CD4-positive, alpha-beta memory T cell (primary cell): Measurements from ENCODE around the gene UQCRFS1. TPM values are rescaled to one million over a fixed set of nuclear protein-coding genes. Genes with fewer than 3 reads are reported as not detected.
A peak's percentile ranks its signal among the peaks of the same experiment; 100 is the strongest.

Experiments used
- CTCF ChIA-PET: fragments of 350-600 bp; sonication (Branson Sonifier 250); formaldehyde crosslinking; loops from one replicate; lab custom pipeline; 2021; ENCODE audit warnings: inconsistent platforms; ENCODE audit not compliant: partially characterized antibody; lab: Charles Lee
- POLR2A ChIA-PET: fragments of 350-600 bp; sonication (Branson Sonifier 250); formaldehyde crosslinking; loops from one replicate; lab custom pipeline; 2021; ENCODE audit not compliant: partially characterized antibody; lab: Charles Lee
- DNase-seq, 5 donors: peaks; one replicate each; pipeline versions ENCODE4 v3.0.0 to v3.0.0-alpha.2; 2020 to 2022; ENCODE audit warnings: mixed read lengths in 1 of 5
- H3K27ac ChIP-seq: one replicate; pipeline ENCODE4 v1.7.0; 2013; ENCODE audit warnings: low read depth, low read length
- H3K27me3 ChIP-seq: 2 replicates; pipeline ENCODE4 v1.7.0; 2013; ENCODE audit warnings: mild to moderate bottlenecking, low read length, moderate library complexity; ENCODE audit not compliant: insufficient read depth
- H3K36me3 ChIP-seq: 2 replicates; pipeline ENCODE4 v1.7.0; 2013; ENCODE audit warnings: mild to moderate bottlenecking, low read length, moderate library complexity; ENCODE audit not compliant: insufficient read depth
- H3K4me1 ChIP-seq: 2 replicates; pipeline ENCODE4 v1.7.0; 2013; ENCODE audit warnings: mild to moderate bottlenecking, low read length, moderate library complexity; ENCODE audit not compliant: insufficient read depth
- H3K4me3 ChIP-seq, 2 donors: one replicate each; pipeline ENCODE4 v1.7.0; 2013; ENCODE audit warnings: low read length in 2 of 2, mild to moderate bottlenecking in 1 of 2
- H3K9me3 ChIP-seq, 2 donors: one replicate each; pipeline ENCODE4 v1.7.0; 2013; ENCODE audit warnings: low read length in 2 of 2, control low read depth in 1 of 2; ENCODE audit not compliant: control insufficient read depth in 1 of 2
- H3K27ac Mint-ChIP-seq, 7 donors: one replicate each; pipeline ENCODE4 v1.8.0; 2020 to 2021; ENCODE audit warnings: mixed read lengths in 7 of 7, mild to moderate bottlenecking in 6 of 7, inconsistent platforms in 3 of 7, moderate library complexity in 3 of 7
- H3K27me3 Mint-ChIP-seq, 2 donors: one replicate each; pipeline ENCODE4 v1.8.0; 2020 to 2021; ENCODE audit warnings: mixed read lengths in 2 of 2
- H3K36me3 Mint-ChIP-seq, 2 donors: one replicate each; pipeline ENCODE4 v1.8.0; 2020 to 2021; ENCODE audit warnings: mixed read lengths in 2 of 2, inconsistent platforms in 1 of 2, mild to moderate bottlenecking in 1 of 2
- H3K4me1 Mint-ChIP-seq, 4 donors: one replicate each; pipeline ENCODE4 v1.8.0; 2020 to 2021; ENCODE audit warnings: mixed read lengths in 4 of 4, mild to moderate bottlenecking in 1 of 4
- H3K4me3 Mint-ChIP-seq, 8 donors: one replicate each; pipeline ENCODE4 v1.8.0; 2020 to 2021; ENCODE audit warnings: mixed read lengths in 8 of 8, mild to moderate bottlenecking in 7 of 8, moderate library complexity in 6 of 8, inconsistent platforms in 3 of 8
- H3K9me3 Mint-ChIP-seq, 8 donors: one replicate each; pipeline ENCODE4 v1.8.0; 2020 to 2021; ENCODE audit warnings: mixed read lengths in 8 of 8, mild to moderate bottlenecking in 5 of 8, inconsistent platforms in 3 of 8, moderate library complexity in 1 of 8
- intact Hi-C: fragments of 100-400 bp; cut with micrococcal nuclease; formaldehyde crosslinking; loops from one replicate; pipeline ENCODE4 v1.15.1; 2023
- polyA plus RNA-seq, 2 donors: library from polyadenylated mRNA; unstranded; fragments of 300-500 nt; fragmentation: Illumina TruSeq; gene quantifications; one replicate each; pipeline ENCODE4 v1.2.3, GENCODE V29; 2021
- total RNA-seq, 2 experiments: library from RNA; stranded (reverse); gene quantifications; one replicate each; pipeline ENCODE4 v1.2.3, GENCODE V29; 2021

UQCRFS1 gene
- 10 to 100 TPM; 16.2 to 17.6 TPM for total RNA-seq
- polyA plus RNA-seq, result 100 to 1,000 TPM in 1 of 2 donors, 10 to 100 TPM in 1; 69.6 to 114 TPM

GRCh38 chr19:29212648-29213573 lies at the start of gene UQCRFS1:
Gene UQCRFS1 (minus strand): TSS chr19:29213151. CDS start chr19:29213118, 33 bp downstream.
- Histone ChIP-seq H3K36me3 (no peaks in the 10 kb centered on the region), H3K27me3 (no peaks in the 10 kb centered on the region), H3K4me1 (peaks cover 36% of the 10 kb centered on the region), H3K9me3 (no peaks in the 10 kb centered on the region), H3K27ac (peak within 1 kb of the TSS; percentile 88), H3K4me3 (peak within 1 kb of the TSS; percentile 75 to 82)
- Mint-ChIP-seq H3K27me3 (peaks cover 1 to 10% of the 10 kb centered on the region in 2 donors), H3K4me1 (peaks cover 34 to 50% (median 42%) of the 10 kb centered on the region in 4 donors), H3K9me3 (peaks cover 0 to 4% (median under 1%) of the 10 kb centered on the region in 8 donors), H3K36me3 (peaks cover 22 to 29% of the 10 kb centered on the region in 2 donors), H3K27ac (peak within 1 kb of the TSS; percentile 94 to 99 (median 99)), H3K4me3 (peak within 1 kb of the TSS; percentile 93 to 99 (median 98))
- peak; percentile 93 to 96 (median 95) for DNase-seq
- ChIA-PET POLR2A (interaction anchor here (0.8 kb wide), 1 partner anchor 1420 kb away, joined by 3 read pairs; no protein-coding TSS in a partner anchor), CTCF (interaction anchor here (0.7 kb wide), 1 partner anchor 9 kb away, joined by 3 read pairs; no protein-coding TSS in a partner anchor)
- intact Hi-C loops, result loop anchor here (2.0 to 10.0 kb wide), 5 partner anchors 394 to 1421 kb away; partner anchors contain the start of genes C19orf12, POP4 and URI1

- Histone ChIP-seq H3K36me3 (no peaks in the 10 kb centered on the region), H3K27me3 (no peaks in the 10 kb centered on the region), H3K9me3 (no peaks in the 10 kb centered on the region), H3K27ac (no peak overlapping the region), H3K4me3 (no peak overlapping the region), H3K4me1 (no peaks in the 10 kb centered on the region)
- Mint-ChIP-seq H3K27ac (no peak overlapping the region), H3K4me1 (peaks cover 0 to 2% (median 0%) of the 10 kb centered on the region in 4 donors), H3K4me3 (no peak overlapping the region), H3K36me3 (no peaks in the 10 kb centered on the region), H3K27me3 (peaks cover 8 to 14% of the 10 kb centered on the region in 2 donors), H3K9me3 (peaks cover 0 to 2% (median 0%) of the 10 kb centered on the region in 8 donors)
- ChIA-PET CTCF (interaction anchor here (0.7 to 3.5 kb wide), 7 partner anchors 10 to 525 kb away, joined by 3 to 18 read pairs (median 3); no protein-coding TSS in a partner anchor), POLR2A (no interaction called here)
- DNase-seq, result no peak
- intact Hi-C loops, result loop anchor here (5.0 kb wide), 1 partner anchor 795 kb away; no protein-coding TSS in a partner anchor
Observed at GRCh38 chr19:29262085-29262484, 49.1 kb upstream of the UQCRFS1 start.

GRCh38 chr19:29260477-29261317 lies 47.7 kb upstream of the UQCRFS1 start:
- no peak overlapping the region for H3K4me3 Mint-ChIP-seq
- H3K27ac Mint-ChIP-seq, result no peak overlapping the region

GRCh38 chr19:29259867-29260281 lies 46.9 kb upstream of the UQCRFS1 start:
- peaks cover 0 to 2% (median 0%) of the 10 kb centered on the region in 8 donors for H3K9me3 Mint-ChIP-seq
- CTCF ChIA-PET, result interaction anchor here (1.8 kb wide), 1 partner anchor 523 kb away, joined by 6 read pairs; no protein-coding TSS in a partner anchor

More at GRCh38 chr19:29260477-29261317, 47.7 kb upstream of the UQCRFS1 start:
- no peaks in the 10 kb centered on the region for H3K27me3 ChIP-seq
- no peak overlapping the region for H3K27ac ChIP-seq
- ChIA-PET CTCF (interaction anchor here (0.7 to 3.5 kb wide), 7 partner anchors 11 to 524 kb away, joined by 3 to 18 read pairs (median 3); no protein-coding TSS in a partner anchor), POLR2A (no interaction called here)
- no peaks in the 10 kb centered on the region for H3K36me3 ChIP-seq
- intact Hi-C loops, result loop anchor here (5.0 kb wide), 1 partner anchor 793 kb away; no protein-coding TSS in a partner anchor
- no peaks in the 10 kb centered on the region for H3K36me3 Mint-ChIP-seq
- no peaks in the 10 kb centered on the region for H3K4me1 ChIP-seq
- H3K4me1 Mint-ChIP-seq, result peaks cover 0 to 2% (median 0%) of the 10 kb centered on the region in 4 donors
- DNase-seq, result peak in 1 of 5 donors; percentile 14
- H3K9me3 Mint-ChIP-seq, result peaks cover 0 to 2% (median 0%) of the 10 kb centered on the region in 8 donors
- no peaks in the 10 kb centered on the region for H3K9me3 ChIP-seq
- peaks cover 5 to 9% of the 10 kb centered on the region in 2 donors for H3K27me3 Mint-ChIP-seq
- H3K4me3 ChIP-seq, result no peak overlapping the region

GRCh38 chr19:29259153-29259552 lies 46.2 kb upstream of the UQCRFS1 start:
- Histone ChIP-seq H3K36me3 (no peaks in the 10 kb centered on the region), H3K4me1 (no peaks in the 10 kb centered on the region), H3K27me3 (no peaks in the 10 kb centered on the region), H3K27ac (no peak overlapping the region), H3K4me3 (no peak overlapping the region), H3K9me3 (no peaks in the 10 kb centered on the region)
- Mint-ChIP-seq H3K27me3 (peaks cover 5 to 11% of the 10 kb centered on the region in 2 donors), H3K4me1 (peaks cover 0 to 2% (median 0%) of the 10 kb centered on the region in 4 donors), H3K27ac (no peak overlapping the region), H3K4me3 (no peak overlapping the region), H3K36me3 (no peaks in the 10 kb centered on the region), H3K9me3 (peaks cover 0 to 2% (median 0%) of the 10 kb centered on the region in 8 donors)
- ChIA-PET POLR2A (no interaction called here), CTCF (interaction anchor here (1.0 kb wide), 1 partner anchor 10 kb away, joined by 3 read pairs; no protein-coding TSS in a partner anchor)
- intact Hi-C loops, result no loop called here
- no peak for DNase-seq

More at GRCh38 chr19:29259867-29260281, 46.9 kb upstream of the UQCRFS1 start:
- H3K4me1 Mint-ChIP-seq, result peaks cover 0 to 2% (median 0%) of the 10 kb centered on the region in 4 donors
- H3K36me3 Mint-ChIP-seq, result no peaks in the 10 kb centered on the region
- Histone ChIP-seq H3K36me3 (no peaks in the 10 kb centered on the region), H3K4me1 (no peaks in the 10 kb centered on the region), H3K4me3 (no peak overlapping the region), H3K9me3 (no peaks in the 10 kb centered on the region), H3K27ac (no peak overlapping the region), H3K27me3 (no peaks in the 10 kb centered on the region)
- no peak for DNase-seq
- intact Hi-C loops, result loop anchor here (5.0 kb wide), 1 partner anchor 793 kb away; no protein-coding TSS in a partner anchor
- POLR2A ChIA-PET, result no interaction called here
- H3K27ac Mint-ChIP-seq, result no peak overlapping the region
- peaks cover 3 to 5% of the 10 kb centered on the region in 2 donors for H3K27me3 Mint-ChIP-seq
- H3K4me3 Mint-ChIP-seq, result no peak overlapping the region

- H3K36me3 Mint-ChIP-seq, result no peaks in the 10 kb centered on the region
- H3K36me3 ChIP-seq, result no peaks in the 10 kb centered on the region
- no peaks in the 10 kb centered on the region for H3K4me1 Mint-ChIP-seq
- no peak overlapping the region for H3K27ac Mint-ChIP-seq
- no peaks in the 10 kb centered on the region for H3K4me1 ChIP-seq
- H3K27me3 ChIP-seq, result no peaks in the 10 kb centered on the region
- ChIA-PET POLR2A (no interaction called here), CTCF (no interaction called here)
- H3K9me3 Mint-ChIP-seq, result peaks cover 0 to 2% (median 0%) of the 10 kb centered on the region in 8 donors
- H3K27ac ChIP-seq, result no peak overlapping the region
- no peak for DNase-seq
- H3K4me3 Mint-ChIP-seq, result no peak overlapping the region
- H3K27me3 Mint-ChIP-seq, result peaks cover 7 to 21% of the 10 kb centered on the region in 2 donors
- H3K4me3 ChIP-seq, result no peak overlapping the region
- H3K9me3 ChIP-seq, result no peaks in the 10 kb centered on the region
- intact Hi-C loops, result no loop called here
Observed at GRCh38 chr19:29256516-29256915, 43.6 kb upstream of the UQCRFS1 start.
